HepG2 (cell line): ENCODE data around the gene SPINDOC. TPM values are rescaled to one million over a fixed set of nuclear protein-coding genes. Genes with fewer than 3 reads are reported as not detected.

Source experiments
- ATAC-seq: fragments of 200-7000 bp; cut with Tn5 transposase; 3 replicates; pipeline ENCODE4 v1.9.1; 2020; ENCODE audit warnings: mild to moderate bottlenecking, moderate library complexity
- BruUV-seq: library from RNA; stranded (reverse); fragments of 400-500 nt; replicated peaks from 2 replicates; lab custom pipeline; 2021; lab: Mats Ljungman, UMichigan
- CTCF ChIA-PET: fragments of 300-600 bp; formaldehyde crosslinking; extraction: SDS; loops from one replicate; lab custom pipeline; 2021; ENCODE audit warnings: low total read pairs, inconsistent platforms, low intra/inter-chr PET ratio; lab: Yijun Ruan, JAX
- POLR2A ChIA-PET: fragments of 350-600 bp; sonication (Branson Sonifier 250); formaldehyde crosslinking; loops from one replicate; lab custom pipeline; 2020; ENCODE audit warnings: antibody characterized with exemption, inconsistent platforms; lab: Yijun Ruan, JAX
- DNase-seq: peaks from one replicate; pipeline ENCODE4 v3.0.0-alpha.2; 2015; ENCODE audit warnings: low spot score
- FAIRE-seq: peaks from 3 replicates; lab custom pipeline; 2011; peaks lifted over from hg19 to GRCh38; lab: Jason Lieb, UNC
- H2AFZ ChIP-seq: one replicate; pipeline ENCODE4 v1.6.1; 2011; ENCODE audit warnings: low read length, inconsistent platforms
- H3K27ac ChIP-seq: fragments of 300-600 bp; 3 replicates; pipeline ENCODE4 v1.8.0; 2011; ENCODE audit warnings: mixed run types, mild to moderate bottlenecking, mixed read lengths, low read length, inconsistent platforms; ENCODE audit not compliant: insufficient read depth; ENCODE audit errors: extremely low read length
- H3K27me3 ChIP-seq, 2 experiments: fragments of 200-600 bp in 1 of 2; 2 replicates in 1 of 2; 3 replicates in 1 of 2; pipeline versions ENCODE4 v1.6.0 to v1.8.0; 2011; ENCODE audit warnings: low read length in 2 of 2, mild to moderate bottlenecking in 2 of 2, moderate library complexity in 2 of 2, inconsistent platforms in 1 of 2; ENCODE audit not compliant: insufficient read depth in 2 of 2, control insufficient read depth in 1 of 2
- H3K36me3 ChIP-seq, 2 experiments: fragments of 200-600 bp in 1 of 2; replicated peaks in 1 of 2; 2 replicates in 1 of 2; 3 replicates in 1 of 2; pipeline versions ENCODE4 v1.5.1 to v1.8.0; 2011; ENCODE audit warnings: low read length in 2 of 2, inconsistent platforms in 1 of 2; ENCODE audit not compliant: insufficient read depth in 2 of 2, control insufficient read depth in 1 of 2
- H3K4me1 ChIP-seq: 2 replicates; pipeline ENCODE4 v1.5.1; 2012; ENCODE audit warnings: low read length, inconsistent platforms; ENCODE audit not compliant: insufficient read depth
- H3K4me2 ChIP-seq: 2 replicates; pipeline ENCODE4 v1.6.0; 2011; ENCODE audit warnings: low read depth, low read length, inconsistent platforms
- H3K4me3 ChIP-seq, 3 experiments: fragments of 200-600 bp in 1 of 3; sonication (generic), shearing (Covaris generic) in 1 of 3; replicated peaks in 1 of 3; 2 replicates each; pipeline ENCODE4 v1.5.1; 2011 to 2016; ENCODE audit warnings: low read length in 3 of 3, inconsistent platforms in 2 of 3, low read depth in 2 of 3, mild to moderate bottlenecking in 2 of 3, control low read depth in 1 of 3, mixed read lengths in 1 of 3; ENCODE audit not compliant: insufficient read depth in 1 of 3
- H3K79me2 ChIP-seq: one replicate; pipeline ENCODE4 v1.6.1; 2011; ENCODE audit warnings: low read length, inconsistent platforms; ENCODE audit not compliant: insufficient read depth
- H3K9ac ChIP-seq: 2 replicates; pipeline ENCODE4 v1.6.0; 2011; ENCODE audit warnings: mild to moderate bottlenecking, low read depth, low read length, inconsistent platforms; ENCODE audit not compliant: insufficient read depth
- H3K9me3 ChIP-seq: 2 replicates; pipeline ENCODE4 v1.5.1; 2012; ENCODE audit warnings: mild to moderate bottlenecking, low read length
- H4K20me1 ChIP-seq: 2 replicates; pipeline ENCODE4 v1.6.0; 2011; ENCODE audit warnings: inconsistent platforms, mild to moderate bottlenecking, low read length, moderate library complexity; ENCODE audit not compliant: insufficient read depth
- KMT2A ChIP-seq: sonication (generic); formaldehyde crosslinking; IDR thresholded peaks from 2 replicates; pipeline ENCODE4 v1.4.0; 2020; ENCODE audit warnings: missing genetic modification reagents
- LCORL ChIP-seq, 2 experiments: fragments of 450-650 bp in 1 of 2; sonication (generic) in 1 of 2; formaldehyde crosslinking in 1 of 2; IDR thresholded peaks; 2 replicates each; pipeline versions ENCODE4 v1.5.0 to v1.6.1; 2017 to 2020; ENCODE audit warnings: antibody characterized with exemption in 1 of 2, missing genetic modification reagents in 1 of 2
- RBFOX2 ChIP-seq: fragments of 200-400 bp; formaldehyde crosslinking; IDR thresholded peaks from 2 replicates; pipeline ENCODE4 v1.6.1; 2017; ENCODE audit warnings: low read depth, mild to moderate bottlenecking, low read length
- RFX3 ChIP-seq: IDR thresholded peaks from 2 replicates; pipeline ENCODE4 v1.6.1; 2016; ENCODE audit warnings: missing biosample characterization, missing genetic modification reagents
- SMC3 ChIP-seq: IDR thresholded peaks from 2 replicates; pipeline ENCODE4 v1.6.1; 2011; ENCODE audit warnings: low read length, improper control_type of control experiment
- TBX2 ChIP-seq: sonication (generic); formaldehyde crosslinking; IDR thresholded peaks from 2 replicates; pipeline ENCODE4 v1.5.0; 2020; ENCODE audit warnings: missing genetic modification reagents, mild to moderate bottlenecking, borderline replicate concordance
- ZNF562 ChIP-seq: sonication (generic); formaldehyde crosslinking; IDR thresholded peaks from 2 replicates; pipeline ENCODE4 v1.8.0; 2022; ENCODE audit warnings: missing genetic modification reagents, borderline replicate concordance
- WGBS: methylation state at CpG from one replicate; pipeline ENCODE4 v1.1.6; 2017; ENCODE audit warnings: low lambda C conversion rate; 5-methylcytosine and 5-hydroxymethylcytosine counted together
- in situ Hi-C: cut with HindIII; loops from 2 replicates; pipeline ENCODE4 v1.10.0; 2017; ENCODE audit warnings: low pct_unique_long_range_greater_than_20kb; ENCODE audit not compliant: extremely low pct_ligation_motif_present
- intact Hi-C: fragments of 100-400 bp; cut with micrococcal nuclease; formaldehyde crosslinking; loops from one replicate; pipeline ENCODE4 v1.10.0; 2022; ENCODE audit not compliant: unreplicated experiment
- polyA plus RNA-seq, 8 experiments: library from polyadenylated mRNA; depleted of rRNA in 3 of 8; stranded (reverse) in 7 of 8; unstranded in 1 of 8; fragments of >200 nt; fragmentation: Illumina TruSeq in 4 of 8; extraction: Trizol in 4 of 8; gene quantifications; 2 replicates each; pipeline versions ENCODE4 v1.2.1 to v1.2.3, GENCODE V29; 2011 to 2016; ENCODE audit warnings: low read depth in 4 of 8, missing spikeins in 1 of 8, mixed read lengths in 1 of 8; ENCODE audit not compliant: insufficient read depth in 1 of 8
- total RNA-seq, 5 experiments: library from RNA; depleted of rRNA; stranded (reverse); fragments of >200 nt; fragmentation: Illumina TruSeq; extraction: Trizol; gene quantifications; 2 replicates each; pipeline ENCODE4 v1.2.3, GENCODE V29; 2016; ENCODE audit warnings: low read depth in 1 of 5
- TF ChIP-seq, protein P1 (sequence below): sonication (generic); formaldehyde crosslinking; conservative IDR thresholded peaks from 2 replicates; pipeline ENCODE4 v1.8.0; 2022; ENCODE audit warnings: mild to moderate bottlenecking, moderate library complexity, missing genetic modification reagents
- TF ChIP-seq, protein P2 (sequence below): IDR thresholded peaks from 2 replicates; pipeline ENCODE4 v1.6.1; 2016; ENCODE audit warnings: missing genetic modification reagents, missing compliant biosample characterization

Gene SPINDOC
- total and polyA plus RNA-seq, 2 of the 13 experiments (the other 11 are each of a cell fraction or from before 2014, with no cell fraction given), result 21.4 to 29.9 TPM

GRCh38 chr11:63821411-63821810 is 8.2 kb downstream of the SPINDOC start:
- FAIRE-seq, result no peak

More at GRCh38 chr11:63821411-63821810, 8.2 kb downstream of the SPINDOC start:
- Histone ChIP-seq H4K20me1 (0 out of 2 replicates have a peak, but pooled peaks cover 3% of the 10 kb centered on the region), H3K27ac (no peak overlapping the region), H3K9ac (no peak overlapping the region), H3K4me3 (no peak overlapping the region), H2AFZ (no peak overlapping the region), H3K79me2 (peaks cover 7% of the 10 kb centered on the region), H3K36me3 (peaks cover 41 to 77% of the 10 kb centered on the region in 2 experiments; a peak in 4 of 5 replicates), H3K27me3 (no peaks in the 10 kb centered on the region), H3K4me2 (no peak overlapping the region), H3K4me1 (peaks cover 6% of the 10 kb centered on the region; the same call in 1 of the 2 replicates), H3K9me3 (no peaks in the 10 kb centered on the region)
- in situ Hi-C loops, result no loop called here
- no peak for ATAC-seq
- intact Hi-C loops, result no loop called here
- ChIA-PET POLR2A (no interaction called here), CTCF (no interaction called here)
- BruUV-seq, result no TSS peak
- WGBS, result 98% methylated on average over 5 of the region's 5 CpGs
- TF ChIP-seq RFX3, result no peak
- TF ChIP-seq, protein P1, sequence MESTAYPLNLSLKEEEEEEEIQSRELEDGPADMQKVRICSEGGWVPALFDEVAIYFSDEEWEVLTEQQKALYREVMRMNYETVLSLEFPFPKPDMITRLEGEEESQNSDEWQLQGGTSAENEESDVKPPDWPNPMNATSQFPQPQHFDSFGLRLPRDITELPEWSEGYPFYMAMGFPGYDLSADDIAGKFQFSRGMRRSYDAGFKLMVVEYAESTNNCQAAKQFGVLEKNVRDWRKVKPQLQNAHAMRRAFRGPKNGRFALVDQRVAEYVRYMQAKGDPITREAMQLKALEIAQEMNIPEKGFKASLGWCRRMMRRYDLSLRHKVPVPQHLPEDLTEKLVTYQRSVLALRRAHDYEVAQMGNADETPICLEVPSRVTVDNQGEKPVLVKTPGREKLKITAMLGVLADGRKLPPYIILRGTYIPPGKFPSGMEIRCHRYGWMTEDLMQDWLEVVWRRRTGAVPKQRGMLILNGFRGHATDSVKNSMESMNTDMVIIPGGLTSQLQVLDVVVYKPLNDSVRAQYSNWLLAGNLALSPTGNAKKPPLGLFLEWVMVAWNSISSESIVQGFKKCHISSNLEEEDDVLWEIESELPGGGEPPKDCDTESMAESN (CRISPR knock-in tag), result no peak
- no peak for TF ChIP-seq RBFOX2
- TF ChIP-seq TBX2 (CRISPR knock-in tag), result no peak
- TF ChIP-seq LCORL (IDR thresholded peaks at IDR 0.05), result no peak
- TF ChIP-seq LCORL (CRISPR knock-in tag; IDR thresholded peaks at IDR 0.05), result no peak
- TF ChIP-seq, protein P2, sequence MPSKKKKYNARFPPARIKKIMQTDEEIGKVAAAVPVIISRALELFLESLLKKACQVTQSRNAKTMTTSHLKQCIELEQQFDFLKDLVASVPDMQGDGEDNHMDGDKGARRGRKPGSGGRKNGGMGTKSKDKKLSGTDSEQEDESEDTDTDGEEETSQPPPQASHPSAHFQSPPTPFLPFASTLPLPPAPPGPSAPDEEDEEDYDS (CRISPR knock-in tag), result no peak
- TF ChIP-seq SMC3, result no peak
- TF ChIP-seq ZNF562 (CRISPR knock-in tag), result no peak
- no peak for TF ChIP-seq KMT2A
- no peak for DNase-seq
